ENCODE results near the gene TGFB2. TPM values are rescaled to one million over a fixed set of nuclear protein-coding genes. Genes with fewer than 3 reads are reported as not detected.

TGFB2 gene
- total and polyA plus RNA-seq, 2 donors = 5.1 to 32.8 TPM

DNA sequence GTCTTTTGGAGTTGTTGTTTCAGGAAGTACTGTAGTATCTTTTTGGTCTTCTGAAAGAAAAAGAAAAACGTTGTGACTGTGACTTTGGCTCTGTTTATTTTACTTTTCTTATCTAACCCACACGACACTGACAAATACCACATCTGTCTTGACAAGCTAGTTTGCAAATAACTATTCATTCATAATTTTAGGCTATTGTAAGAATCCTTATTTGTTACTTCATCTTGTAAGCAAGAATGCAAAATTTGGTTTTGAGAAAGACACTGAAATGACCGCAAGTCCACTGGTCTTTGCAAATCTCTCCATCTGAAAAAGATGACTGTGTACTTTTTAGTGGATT lies 12.7 kb downstream of the TGFB2 start:
- Histone ChIP-seq H3K4me3 (ENCODE audit: low read depth, low read length) (no peak overlapping the region), H3K27ac (ENCODE audit: low read depth) (no peak overlapping the region), H3K36me3 (ENCODE audit: insufficient read depth) (no peaks in the 10 kb centered on the region), H3K4me1 (ENCODE audit: insufficient read depth) (no peaks in the 10 kb centered on the region)
- 48% methylated on average over 3 of the region's 3 CpGs for whole genome bisulfite sequencing
- no peak for DNase-seq (ENCODE audit: extremely low spot score)

DNA sequence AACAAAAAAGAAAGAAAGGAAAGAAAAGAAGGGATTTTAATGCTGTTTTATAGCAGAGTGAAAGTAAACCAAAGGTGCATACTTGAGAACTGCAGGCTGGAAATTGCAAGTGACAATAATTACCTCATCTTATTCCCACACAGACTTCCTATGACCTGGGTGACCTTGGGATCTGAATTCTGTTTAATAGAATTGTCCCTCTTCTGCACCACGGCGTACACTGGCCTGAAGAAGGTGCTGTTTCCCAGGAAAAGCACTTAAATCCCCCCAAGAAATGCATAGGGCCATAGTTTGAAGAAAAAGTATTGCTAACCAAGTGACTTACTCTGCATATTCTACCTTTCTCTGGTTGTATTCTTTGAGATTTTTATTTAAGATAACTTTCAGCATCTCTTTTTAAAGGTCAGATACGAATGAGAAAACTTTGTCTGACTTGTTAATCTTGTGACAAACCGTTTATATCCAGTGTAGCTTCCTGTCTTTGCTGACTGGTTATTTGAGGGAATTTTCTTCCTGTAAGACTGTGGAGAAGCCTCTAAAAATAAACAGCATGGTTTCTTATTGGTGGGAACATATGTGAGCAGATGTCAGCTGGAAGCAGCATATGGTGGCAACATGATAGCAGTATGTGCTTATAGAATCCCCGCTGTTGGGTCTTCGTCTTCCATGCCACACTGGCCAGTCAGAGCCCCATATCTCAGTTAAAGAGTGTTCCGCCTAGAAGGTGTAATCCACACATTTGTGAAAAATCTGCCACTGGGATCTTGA lies 16.3 kb downstream of the TGFB2 start:
- Histone ChIP-seq H3K4me3 (ENCODE audit: low read depth, low read length) (no peak overlapping the region), H3K36me3 (ENCODE audit: insufficient read depth) (no peaks in the 10 kb centered on the region), H3K27ac (ENCODE audit: low read depth) (no peak overlapping the region), H3K4me1 (ENCODE audit: insufficient read depth) (no peaks in the 10 kb centered on the region)
- no peak for DNase-seq (ENCODE audit: extremely low spot score)
- WGBS = 73% methylated on average over 7 of the region's 7 CpGs

DNA sequence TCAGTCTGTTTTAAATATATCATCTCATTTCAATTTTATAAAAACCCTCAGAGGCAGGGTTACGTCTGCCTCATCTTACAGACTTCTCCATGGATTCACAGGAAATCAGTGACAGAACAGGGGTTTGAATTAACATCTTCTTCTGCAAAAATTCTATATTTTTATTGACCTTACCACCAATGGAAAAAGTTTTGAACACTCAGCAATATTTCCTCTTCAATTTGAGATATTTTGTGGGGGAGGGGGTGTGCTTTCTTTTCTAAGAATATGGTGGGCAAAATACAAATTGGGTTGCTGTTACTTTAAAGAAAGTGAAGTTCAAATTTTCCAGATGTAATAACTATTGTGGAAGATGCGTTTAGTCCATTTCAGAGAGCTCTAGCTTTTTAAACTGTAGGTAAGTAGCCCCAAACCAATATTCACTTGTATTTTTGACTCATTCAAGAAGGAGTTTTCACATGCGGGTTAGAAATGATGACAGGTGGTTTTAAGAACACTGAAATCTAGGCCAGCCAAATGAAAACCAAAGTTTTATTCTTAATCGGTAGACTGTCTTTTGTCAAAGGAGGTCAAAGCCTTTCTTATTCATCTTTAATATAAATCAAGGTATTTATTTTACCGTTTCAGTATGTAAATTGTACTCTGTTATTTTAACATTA lies 17.4 kb downstream of the TGFB2 start:
- WGBS = 73% methylated on average over 5 of the region's 5 CpGs

GRCh38 chr1:218363141-218363540 lies 18.0 kb downstream of the TGFB2 start:
- no peak overlapping the region for H3K27ac ChIP-seq (ENCODE audit: low read depth)
- DNase-seq (ENCODE audit: extremely low spot score) = no peak
- no peak overlapping the region for H3K4me3 ChIP-seq (ENCODE audit: low read depth, low read length)
- no peaks in the 10 kb centered on the region for H3K36me3 ChIP-seq (ENCODE audit: insufficient read depth)
- H3K4me1 ChIP-seq (ENCODE audit: insufficient read depth) = no peaks in the 10 kb centered on the region
- 68% methylated on average over 1 of the region's 1 CpG for WGBS

More for the DNA sequence above, 17.4 kb downstream of the TGFB2 start:
- no peak for DNase-seq (ENCODE audit: extremely low spot score)
- H3K27ac ChIP-seq (ENCODE audit: low read depth) = no peak overlapping the region
- H3K36me3 ChIP-seq (ENCODE audit: insufficient read depth) = no peaks in the 10 kb centered on the region
- no peak overlapping the region for H3K4me3 ChIP-seq (ENCODE audit: low read depth, low read length)
- no peaks in the 10 kb centered on the region for H3K4me1 ChIP-seq (ENCODE audit: insufficient read depth)

DNA sequence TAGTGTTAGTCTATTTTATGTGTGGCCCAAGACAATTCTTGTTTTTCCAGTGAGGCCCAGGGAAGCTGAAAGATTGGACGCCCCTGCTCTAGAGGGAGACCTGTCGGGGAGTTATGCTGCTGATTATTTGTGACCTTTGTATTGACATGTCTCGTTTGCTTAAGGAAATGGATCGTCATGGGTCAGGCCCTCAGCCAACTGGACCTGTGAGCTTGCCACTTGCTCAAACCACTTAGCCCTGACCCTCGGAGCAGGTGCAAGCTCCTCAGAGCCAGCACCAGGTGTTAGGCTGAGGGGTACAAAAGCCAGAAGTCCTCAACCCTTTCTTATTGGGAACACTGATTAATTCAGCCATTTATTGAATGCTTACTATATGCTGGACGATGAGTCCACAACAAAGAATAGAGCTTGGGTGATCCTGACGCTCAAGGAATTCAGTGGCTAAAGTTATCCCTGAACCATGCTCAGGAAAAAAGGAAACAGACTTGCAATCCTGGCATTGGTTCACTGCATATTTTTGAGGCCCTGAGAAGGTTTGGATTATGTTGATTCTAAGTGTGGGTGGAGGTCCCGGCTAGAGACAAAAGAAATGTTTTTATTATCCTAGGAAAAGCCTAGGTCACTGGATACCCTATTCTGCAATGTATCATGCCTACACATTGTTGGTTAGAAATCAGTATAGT lies 19.0 kb downstream of the TGFB2 start:
- no peaks in the 10 kb centered on the region for H3K4me1 ChIP-seq (ENCODE audit: insufficient read depth)
- H3K4me3 ChIP-seq (ENCODE audit: low read depth, low read length) = no peak overlapping the region
- WGBS = 65% methylated on average over 8 of the region's 8 CpGs
- no peaks in the 10 kb centered on the region for H3K36me3 ChIP-seq (ENCODE audit: insufficient read depth)
- H3K27ac ChIP-seq (ENCODE audit: low read depth) = no peak overlapping the region
- DNase-seq (ENCODE audit: extremely low spot score) = no peak

DNA sequence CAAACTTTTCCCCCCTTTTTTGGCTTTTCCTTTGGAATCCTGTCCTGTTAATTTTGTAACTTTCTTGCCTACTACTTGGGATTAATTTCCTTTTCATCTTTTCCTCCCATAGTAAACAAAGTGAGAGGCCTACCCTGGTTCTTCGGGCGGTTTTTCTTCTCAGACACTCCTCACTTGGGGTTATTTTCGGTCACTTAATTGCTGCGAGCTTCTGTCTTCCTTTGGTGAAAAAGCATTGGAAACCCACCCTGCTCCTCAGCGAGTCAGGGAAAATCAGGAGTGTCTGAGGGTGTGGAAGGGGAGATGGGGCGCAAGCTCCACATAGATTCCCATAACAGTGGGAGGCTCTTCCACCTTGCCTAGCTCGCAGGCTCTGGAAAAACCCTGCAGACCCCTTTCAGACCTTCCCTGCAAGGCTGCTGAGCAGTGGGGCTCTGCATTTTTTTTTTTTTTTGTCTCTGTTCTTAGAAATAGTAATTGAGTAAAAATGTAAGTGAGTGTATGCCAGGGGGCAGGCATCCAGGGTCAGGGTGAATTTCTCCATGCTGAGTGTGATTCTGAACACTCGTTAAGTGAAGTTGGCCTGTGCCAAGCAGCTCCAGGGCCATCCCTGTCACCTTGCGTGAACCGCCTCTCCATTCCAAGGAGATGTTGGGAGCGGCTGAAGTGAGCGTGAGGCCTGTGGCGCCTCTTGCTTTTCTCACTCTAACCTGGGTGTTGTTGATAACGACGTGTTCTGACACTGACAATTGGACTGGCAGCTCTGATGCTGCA lies 20.3 kb downstream of the TGFB2 start:
- Histone ChIP-seq H3K4me1 (ENCODE audit: insufficient read depth) (no peaks in the 10 kb centered on the region), H3K27ac (ENCODE audit: low read depth) (no peak overlapping the region), H3K4me3 (ENCODE audit: low read depth, low read length) (no peak overlapping the region), H3K36me3 (ENCODE audit: insufficient read depth) (no peaks in the 10 kb centered on the region)
- no peak for DNase-seq (ENCODE audit: extremely low spot score)
- WGBS = 72% methylated on average over 15 of the region's 15 CpGs

DNA sequence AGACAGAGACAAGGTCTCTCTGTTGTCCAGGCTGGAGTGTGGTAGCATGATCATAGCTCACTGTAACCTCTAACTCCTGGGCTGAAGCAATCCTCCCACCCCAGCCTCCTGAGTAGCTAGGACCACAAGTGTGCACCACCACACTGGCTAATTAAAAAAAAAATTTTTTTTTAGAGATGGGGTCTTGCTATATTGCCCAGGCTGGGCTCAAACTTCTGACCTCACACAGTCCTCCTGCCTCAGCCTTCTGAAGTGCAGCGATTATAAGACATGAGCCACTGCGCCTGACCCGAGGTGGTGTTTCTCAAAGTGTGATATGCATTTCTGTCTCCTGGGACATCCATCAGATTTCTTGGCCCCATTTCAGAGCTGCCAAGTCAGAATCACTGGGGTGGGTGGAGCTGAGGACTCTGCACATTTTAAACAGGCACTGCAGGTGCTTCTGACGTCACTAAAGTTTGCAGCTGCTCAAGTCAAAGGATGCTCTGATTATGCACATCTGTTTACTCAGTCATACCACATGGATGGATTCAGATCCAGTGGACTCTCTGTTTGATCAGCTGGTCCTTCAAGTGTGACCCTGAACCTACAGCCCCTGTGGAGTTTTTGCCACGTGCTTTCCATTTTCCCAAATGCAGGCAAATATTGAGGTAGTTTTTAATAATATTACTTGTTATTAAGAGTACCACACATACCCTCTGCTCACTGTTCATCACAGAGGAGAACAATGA lies 21.4 kb downstream of the TGFB2 start:
- no peak for DNase-seq (ENCODE audit: extremely low spot score)
- no peaks in the 10 kb centered on the region for H3K36me3 ChIP-seq (ENCODE audit: insufficient read depth)
- 89% methylated on average over 5 of the region's 5 CpGs for WGBS
- no peak overlapping the region for H3K4me3 ChIP-seq (ENCODE audit: low read depth, low read length)
- H3K4me1 ChIP-seq (ENCODE audit: insufficient read depth) = no peaks in the 10 kb centered on the region
- H3K27ac ChIP-seq (ENCODE audit: low read depth) = no peak overlapping the region

- Histone ChIP-seq H3K36me3 (ENCODE audit: insufficient read depth) (no peaks in the 10 kb centered on the region), H3K27ac (ENCODE audit: low read depth) (no peak overlapping the region)
- WGBS = 44% methylated on average over 4 of the region's 4 CpGs
Measured at GRCh38 chr1:218367118-218367517, 22.0 kb downstream of the TGFB2 start.

GRCh38 chr1:218368686-218369085 lies 23.6 kb downstream of the TGFB2 start:
- H3K27ac ChIP-seq (ENCODE audit: low read depth) = no peak overlapping the region
- DNase-seq (ENCODE audit: extremely low spot score) = no peak
- 92% methylated on average over 7 of the region's 7 CpGs for WGBS
- no peak overlapping the region for H3K4me3 ChIP-seq (ENCODE audit: low read depth, low read length)
- H3K4me1 ChIP-seq (ENCODE audit: insufficient read depth) = no peaks in the 10 kb centered on the region
- no peaks in the 10 kb centered on the region for H3K36me3 ChIP-seq (ENCODE audit: insufficient read depth)

More at GRCh38 chr1:218367118-218367517, 22.0 kb downstream of the TGFB2 start:
- DNase-seq (ENCODE audit: extremely low spot score) = no peak
- no peak overlapping the region for H3K4me3 ChIP-seq (ENCODE audit: low read depth, low read length)
- H3K4me1 ChIP-seq (ENCODE audit: insufficient read depth) = no peaks in the 10 kb centered on the region

DNA sequence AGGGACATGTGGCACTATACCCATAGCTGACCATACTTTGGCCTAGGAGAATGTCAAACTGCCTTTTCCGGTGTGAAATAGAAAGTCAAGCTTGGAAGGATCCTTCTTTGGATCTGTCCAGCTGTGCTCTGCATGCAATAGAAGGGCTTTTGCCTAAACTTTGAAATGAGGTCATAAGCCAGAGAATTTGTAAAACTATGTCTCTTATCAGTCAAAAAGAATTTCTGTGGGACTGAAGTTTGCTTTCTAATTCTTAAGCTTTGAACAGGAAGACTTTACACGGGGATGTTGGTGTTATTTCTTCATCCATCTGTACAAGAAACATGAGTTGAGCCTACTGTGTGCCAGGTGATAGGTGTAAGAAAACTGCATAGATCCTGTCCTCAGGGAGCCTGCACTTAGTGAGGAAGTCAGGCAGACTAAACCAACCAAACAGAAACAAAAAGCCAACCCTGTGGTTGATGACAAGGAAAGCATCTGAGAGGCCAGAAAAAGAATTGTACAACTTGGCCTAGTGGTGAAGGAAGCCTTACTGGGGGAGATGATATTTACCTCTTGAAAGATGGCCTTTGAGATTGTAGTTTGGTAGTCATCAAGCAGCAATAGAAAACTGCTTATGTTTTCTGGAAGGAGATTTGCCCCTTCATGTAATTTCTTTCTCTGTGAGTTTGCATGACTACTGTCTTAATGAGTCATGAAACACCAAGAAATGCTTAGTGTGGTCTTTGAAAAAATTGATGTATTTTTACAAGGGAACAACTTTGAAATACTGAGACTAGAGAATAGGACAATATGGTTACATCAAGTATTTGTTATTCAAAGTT lies 24.8 kb downstream of the TGFB2 start:
- no peak for DNase-seq (ENCODE audit: extremely low spot score)
- WGBS = 36% methylated on average over 2 of the region's 2 CpGs
- Histone ChIP-seq H3K27ac (ENCODE audit: low read depth) (no peak overlapping the region), H3K4me3 (ENCODE audit: low read depth, low read length) (no peak overlapping the region), H3K4me1 (ENCODE audit: insufficient read depth) (no peaks in the 10 kb centered on the region), H3K36me3 (ENCODE audit: insufficient read depth) (no peaks in the 10 kb centered on the region)

- 45% methylated on average over 8 of the region's 8 CpGs for WGBS
- Histone ChIP-seq H3K27ac (ENCODE audit: low read depth) (no peak overlapping the region), H3K4me1 (ENCODE audit: insufficient read depth) (no peaks in the 10 kb centered on the region), H3K36me3 (ENCODE audit: insufficient read depth) (no peaks in the 10 kb centered on the region), H3K4me3 (ENCODE audit: low read depth, low read length) (no peak overlapping the region)
- DNase-seq (ENCODE audit: extremely low spot score) = no peak
Measured at GRCh38 chr1:218371927-218372672, 27.0 kb downstream of the TGFB2 start.

Data from urinary bladder (tissue), 4 donors.